22Rv1 (cell line): ENCODE measurements around the gene IFI27.

ENCODE experiments used
- ZFX ChIP-seq: fragments of 450-650 bp; IDR thresholded peaks from 2 replicates; pipeline ENCODE4 v1.6.1; 2017; ENCODE audit warnings: antibody characterized with exemption, borderline replicate concordance
- TF ChIP-seq, protein P1 (sequence below): fragments of 450-650 bp; IDR thresholded peaks from 2 replicates; pipeline ENCODE4 v1.5.1; 2017; ENCODE audit warnings: mild to moderate bottlenecking

DNA sequence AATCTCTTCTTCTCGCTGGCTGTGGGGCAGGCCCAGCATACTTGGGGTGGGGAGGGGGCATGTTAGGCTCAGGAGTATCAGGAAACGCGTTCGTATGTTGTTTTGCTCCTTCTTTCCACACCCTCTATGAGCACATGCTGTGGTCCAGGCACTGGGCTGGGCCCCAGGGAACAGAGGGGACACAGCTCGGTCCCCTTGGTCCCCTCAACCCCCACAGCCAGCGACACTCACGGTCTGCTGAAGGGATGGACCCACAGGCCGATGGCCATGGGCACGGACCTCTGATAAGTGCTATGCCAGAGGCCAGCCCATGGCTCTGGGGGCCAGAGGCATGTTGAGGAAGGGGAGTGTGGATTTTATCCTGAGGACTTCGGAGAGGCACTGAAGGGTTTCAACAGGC, 6.2 kb downstream of the IFI27 start:
- TF ChIP-seq, protein P1, sequence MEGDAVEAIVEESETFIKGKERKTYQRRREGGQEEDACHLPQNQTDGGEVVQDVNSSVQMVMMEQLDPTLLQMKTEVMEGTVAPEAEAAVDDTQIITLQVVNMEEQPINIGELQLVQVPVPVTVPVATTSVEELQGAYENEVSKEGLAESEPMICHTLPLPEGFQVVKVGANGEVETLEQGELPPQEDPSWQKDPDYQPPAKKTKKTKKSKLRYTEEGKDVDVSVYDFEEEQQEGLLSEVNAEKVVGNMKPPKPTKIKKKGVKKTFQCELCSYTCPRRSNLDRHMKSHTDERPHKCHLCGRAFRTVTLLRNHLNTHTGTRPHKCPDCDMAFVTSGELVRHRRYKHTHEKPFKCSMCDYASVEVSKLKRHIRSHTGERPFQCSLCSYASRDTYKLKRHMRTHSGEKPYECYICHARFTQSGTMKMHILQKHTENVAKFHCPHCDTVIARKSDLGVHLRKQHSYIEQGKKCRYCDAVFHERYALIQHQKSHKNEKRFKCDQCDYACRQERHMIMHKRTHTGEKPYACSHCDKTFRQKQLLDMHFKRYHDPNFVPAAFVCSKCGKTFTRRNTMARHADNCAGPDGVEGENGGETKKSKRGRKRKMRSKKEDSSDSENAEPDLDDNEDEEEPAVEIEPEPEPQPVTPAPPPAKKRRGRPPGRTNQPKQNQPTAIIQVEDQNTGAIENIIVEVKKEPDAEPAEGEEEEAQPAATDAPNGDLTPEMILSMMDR: no peak
- no peak for TF ChIP-seq ZFX
